ENCODE results near the gene NPIPB2.
"Not testable (repeated sequence)": the region's sequence is repeated elsewhere in the genome, so short reads cannot be mapped to it uniquely, and the experiment has no call there.

Gene NPIPB2

GRCh38 chr16:11957591-11958395, 15.9 kb upstream of the NPIPB2 start:
- DNase-seq: no peak

DNA sequence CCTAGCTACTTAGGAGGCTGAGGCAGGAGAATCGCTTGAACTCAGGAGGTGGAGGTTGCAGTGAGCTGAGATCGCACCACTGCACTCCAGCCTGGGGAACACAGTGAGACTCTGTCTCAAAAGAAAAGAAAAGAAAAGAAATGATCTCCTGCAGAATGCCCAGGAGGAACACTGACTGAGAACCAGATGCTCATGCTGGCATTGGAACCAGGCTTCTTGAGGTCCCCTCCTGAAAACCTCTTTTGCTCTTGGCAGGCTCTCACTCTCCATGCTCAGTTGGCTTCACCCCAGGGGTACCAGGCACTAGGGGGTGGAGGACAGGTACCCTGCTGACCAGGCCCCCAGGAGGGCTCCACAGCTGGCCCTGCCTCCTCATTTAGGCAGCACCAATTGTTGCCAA, 14.7 kb upstream of the NPIPB2 start:
- no peak for DNase-seq

DNA sequence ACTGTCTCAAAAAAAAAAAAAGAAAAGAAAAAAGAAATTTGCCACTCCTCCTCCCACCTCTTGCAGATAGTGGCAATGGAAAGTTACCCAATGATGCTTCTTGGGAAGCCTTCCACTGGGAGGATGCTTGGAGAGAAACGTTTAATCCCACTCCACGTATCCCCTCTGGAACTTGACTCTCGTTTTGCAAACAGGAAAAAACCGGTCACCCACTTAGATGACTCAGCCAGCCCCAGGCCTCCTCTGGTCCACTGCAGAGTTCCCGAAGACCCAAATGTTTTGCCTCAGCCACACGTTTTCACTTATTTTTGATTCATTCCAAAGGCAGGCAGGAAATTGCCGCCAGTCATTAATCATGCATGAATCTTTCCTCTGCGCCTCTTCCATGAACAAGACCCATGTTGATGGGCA, 13.9 kb upstream of the NPIPB2 start:
- no peak for DNase-seq

- not testable (repeated sequence) for DNase-seq
Measured at GRCh38 chr16:11953576-11953975, 11.7 kb upstream of the NPIPB2 start.

DNA sequence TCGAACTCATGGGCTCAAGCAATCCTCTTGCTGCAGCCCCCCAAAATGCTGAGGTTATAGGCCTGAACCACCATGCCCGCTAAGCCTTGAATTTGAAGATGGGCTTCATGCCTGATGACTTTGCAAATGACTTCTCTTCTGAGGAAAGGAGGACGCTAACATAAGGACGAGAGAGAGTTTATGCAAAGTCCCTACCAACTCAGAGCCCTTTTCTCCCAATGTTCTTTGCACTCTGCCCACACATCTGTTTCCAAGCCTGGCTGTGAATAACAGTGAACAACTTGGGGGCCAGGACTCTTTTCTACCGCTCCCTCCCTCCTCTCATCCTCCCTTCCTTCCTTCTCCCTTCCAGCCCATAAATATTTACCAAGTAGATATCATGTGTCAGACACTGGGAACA, 8.5 kb upstream of the NPIPB2 start:
- no peak for DNase-seq

GRCh38 chr16:11949527-11949926, 7.7 kb upstream of the NPIPB2 start:
- peak; percentile 35 for DNase-seq

GRCh38 chr16:11948819-11949218, 7.0 kb upstream of the NPIPB2 start:
- DNase-seq: no peak

DNA sequence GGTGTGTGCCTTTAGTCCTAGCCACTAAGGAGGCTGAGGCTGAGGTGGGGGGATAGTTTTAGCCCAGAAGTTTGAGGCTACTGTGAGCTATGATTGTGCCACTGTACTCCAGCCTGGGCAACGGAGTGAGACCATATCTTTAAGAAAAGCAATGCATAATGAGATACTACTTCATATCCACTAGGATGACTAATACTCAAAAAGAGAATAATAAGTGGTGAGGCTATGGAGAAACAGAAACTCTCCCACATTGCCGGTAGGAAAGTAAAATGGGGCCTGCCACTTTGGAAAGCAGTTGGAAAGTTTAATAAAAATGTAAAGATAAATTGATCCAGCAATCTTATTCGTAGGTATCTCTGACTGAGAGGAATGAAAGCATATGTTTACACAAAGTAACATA, 4.6 kb upstream of the NPIPB2 start:
- no peak for DNase-seq

GRCh38 chr16:11927350-11927749, 14.5 kb downstream of the NPIPB2 start:
- DNase-seq: not testable (repeated sequence)

DNA sequence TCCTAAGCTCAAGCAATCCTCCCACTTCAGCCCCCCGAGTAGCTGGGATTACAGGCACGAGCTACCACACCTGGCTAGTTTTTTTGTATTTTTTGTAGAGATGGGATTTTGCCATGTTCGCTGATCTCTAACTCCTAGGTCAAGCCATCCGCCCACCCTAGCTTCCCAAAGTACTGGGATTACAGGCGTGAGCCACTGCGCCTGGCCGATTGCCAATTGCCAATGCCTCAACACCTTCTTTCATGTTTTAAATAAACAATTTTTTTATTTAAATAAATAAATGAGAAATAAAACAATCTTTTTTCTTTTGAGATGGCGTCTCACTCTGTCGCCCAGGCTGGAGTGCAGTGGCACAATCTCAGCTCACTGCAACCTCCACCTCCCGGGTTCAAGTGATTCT, 17.8 kb downstream of the NPIPB2 start:
- DNase-seq: not testable (repeated sequence)

DNA sequence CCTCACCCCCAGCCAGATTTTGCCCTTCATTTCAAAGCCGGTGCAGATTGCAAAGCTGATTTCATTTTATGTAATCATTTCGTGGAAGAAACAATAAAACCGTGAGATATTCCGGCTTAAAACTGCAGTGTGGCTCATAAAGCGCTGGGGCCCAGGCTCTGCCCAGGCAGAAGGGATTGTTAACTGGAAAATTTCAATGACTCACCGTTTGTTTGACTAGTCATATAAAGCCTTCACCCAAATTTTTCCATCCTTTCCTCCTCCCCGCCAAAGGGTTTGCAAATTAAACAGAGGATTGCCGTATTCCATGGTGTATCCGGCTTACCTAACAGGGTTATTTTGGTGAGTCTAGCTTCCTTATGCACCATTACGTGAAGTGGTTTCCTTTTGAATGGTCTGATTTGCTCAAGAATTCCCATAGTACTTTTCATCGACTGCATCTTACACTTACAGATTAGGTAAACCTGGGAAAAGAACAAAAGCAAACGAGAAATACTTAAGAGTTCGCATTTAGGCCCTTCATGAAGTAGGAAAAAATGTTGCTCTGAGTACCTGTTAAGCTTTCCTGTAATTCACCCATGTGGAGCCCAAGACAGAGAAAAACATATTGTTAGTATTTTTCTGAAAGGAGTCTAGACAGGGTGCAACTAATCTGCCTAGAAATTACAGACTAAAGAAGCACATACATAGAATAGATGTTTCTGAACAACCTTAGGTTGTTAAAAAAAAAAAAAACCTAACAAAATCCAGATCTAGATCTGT, 25.1 kb downstream of the NPIPB2 start:
- DNase-seq: no peak

DNA sequence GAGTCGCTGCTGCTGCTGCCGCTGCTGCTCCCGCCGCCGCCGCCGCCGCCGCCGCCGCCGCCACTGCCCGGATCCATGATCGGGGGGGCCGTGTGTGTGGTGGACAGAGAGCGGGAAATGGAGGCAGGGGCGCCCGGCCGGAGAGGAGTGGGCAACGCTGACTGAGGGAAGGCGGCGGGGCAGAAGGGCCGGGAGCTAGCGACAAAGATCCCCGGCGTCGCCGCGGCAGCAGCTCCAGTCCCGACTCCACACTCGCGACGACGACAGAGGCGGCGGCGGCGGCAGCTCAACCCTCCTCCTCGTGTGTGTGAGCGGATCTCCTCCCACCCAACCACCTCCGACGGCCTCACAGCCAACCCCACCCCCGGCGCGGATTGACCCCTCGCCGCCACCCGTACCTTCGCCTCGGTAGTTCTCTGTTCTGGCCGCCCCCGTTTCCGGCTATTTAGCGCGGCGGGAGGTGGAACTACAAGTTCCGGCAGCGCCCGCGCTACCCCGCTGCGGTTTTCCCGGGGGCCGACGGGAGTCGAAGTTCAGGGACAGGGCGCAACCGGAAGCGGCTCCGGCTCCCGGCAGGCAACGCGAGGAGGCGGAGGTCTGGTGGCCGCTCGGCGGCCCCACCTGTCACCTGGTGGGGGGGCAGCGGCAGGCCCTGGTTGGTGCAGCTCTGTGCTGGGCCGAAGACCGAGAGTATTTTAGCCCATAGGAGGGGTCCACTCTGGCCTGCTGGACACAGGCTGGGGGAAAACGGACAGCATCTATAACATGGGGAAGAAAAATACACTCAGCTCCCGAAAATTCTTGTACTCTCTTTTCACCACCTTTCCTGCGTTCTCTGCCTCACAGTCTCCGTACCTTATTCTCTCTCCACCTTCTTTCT, 26.0 kb downstream of the NPIPB2 start, which contains the start of gene GSPT1:
Gene GSPT1, minus strand, starts transcription at position 313 of the 880 bp plus-strand sequence. Its CDS starts 236 bp downstream, at position 77.
- DNase-seq: peak; percentile 87

- DNase-seq: no peak
Measured at GRCh38 chr16:11915114-11915643, 26.7 kb downstream of the NPIPB2 start.

DNA sequence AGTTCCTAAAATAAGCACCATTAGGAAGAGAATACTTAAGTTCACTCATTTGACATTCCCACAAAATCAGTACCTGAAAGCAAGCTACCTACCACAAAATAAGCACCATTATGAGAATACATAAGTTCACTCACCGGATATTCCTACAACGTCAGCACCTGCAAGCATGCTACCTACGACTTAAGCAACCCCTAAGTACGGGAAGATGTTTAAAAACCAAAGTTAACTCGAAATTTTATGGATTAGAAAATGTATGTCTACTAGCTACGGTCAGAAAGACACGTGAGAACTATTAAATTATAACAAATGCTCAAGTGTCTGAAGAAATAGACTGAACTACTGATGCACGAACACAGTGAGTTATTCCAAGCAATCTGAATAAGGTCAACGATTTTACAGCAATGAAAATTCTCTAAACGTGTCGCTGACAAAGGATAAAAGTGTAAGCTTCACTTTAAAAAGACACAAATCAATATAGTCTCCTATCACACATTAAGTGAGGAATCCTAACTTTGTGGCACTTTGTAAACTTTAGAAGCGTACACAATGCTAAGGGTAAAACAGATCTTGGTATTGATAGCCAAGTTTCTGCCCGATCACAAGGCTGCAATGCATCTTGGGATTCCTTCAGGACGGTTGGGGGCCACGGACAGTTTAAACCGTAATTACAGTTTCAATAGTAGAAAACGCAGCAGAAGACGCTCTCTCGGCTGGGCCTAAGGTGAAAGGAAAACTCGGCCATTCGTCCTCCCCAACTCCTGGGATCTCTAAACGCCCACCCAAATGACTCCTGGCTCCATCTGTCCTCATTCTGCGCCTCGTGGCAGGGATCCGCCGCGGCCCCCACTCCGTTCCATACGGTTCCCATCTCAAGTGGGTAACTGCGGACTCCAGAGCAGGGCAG, 27.4 kb downstream of the NPIPB2 start:
- DNase-seq: no peak

DNA sequence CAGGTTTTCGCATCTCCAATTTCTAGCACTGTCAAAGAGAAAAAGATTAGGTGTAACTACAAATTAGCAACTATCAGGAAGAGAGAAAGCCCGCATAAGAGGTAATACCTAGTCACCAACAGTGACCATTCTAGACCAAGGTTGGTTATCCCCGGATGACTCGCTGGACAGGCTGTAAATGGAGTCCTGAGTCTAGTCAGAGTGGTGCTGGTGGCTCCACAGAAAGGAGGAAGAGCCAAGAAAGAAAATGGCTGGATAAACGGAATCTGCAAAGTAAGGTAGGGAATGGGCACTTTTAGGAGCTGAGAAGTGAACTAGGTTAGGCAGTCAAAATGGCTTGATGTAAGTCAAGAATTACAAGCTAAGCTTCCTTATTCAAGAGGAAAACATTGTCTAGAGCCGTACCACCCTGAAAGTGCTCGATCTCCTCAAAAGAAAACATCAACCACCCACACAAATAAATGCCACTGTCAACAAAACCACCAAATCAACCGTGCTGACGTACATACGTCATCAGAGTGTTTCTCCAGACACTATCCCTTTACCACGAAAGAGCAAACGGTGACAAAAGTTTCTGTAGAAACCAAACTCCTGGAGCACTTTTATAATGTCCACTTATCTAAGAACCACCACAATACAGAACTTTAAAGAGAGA, 28.3 kb downstream of the NPIPB2 start:
- DNase-seq: no peak

DNA sequence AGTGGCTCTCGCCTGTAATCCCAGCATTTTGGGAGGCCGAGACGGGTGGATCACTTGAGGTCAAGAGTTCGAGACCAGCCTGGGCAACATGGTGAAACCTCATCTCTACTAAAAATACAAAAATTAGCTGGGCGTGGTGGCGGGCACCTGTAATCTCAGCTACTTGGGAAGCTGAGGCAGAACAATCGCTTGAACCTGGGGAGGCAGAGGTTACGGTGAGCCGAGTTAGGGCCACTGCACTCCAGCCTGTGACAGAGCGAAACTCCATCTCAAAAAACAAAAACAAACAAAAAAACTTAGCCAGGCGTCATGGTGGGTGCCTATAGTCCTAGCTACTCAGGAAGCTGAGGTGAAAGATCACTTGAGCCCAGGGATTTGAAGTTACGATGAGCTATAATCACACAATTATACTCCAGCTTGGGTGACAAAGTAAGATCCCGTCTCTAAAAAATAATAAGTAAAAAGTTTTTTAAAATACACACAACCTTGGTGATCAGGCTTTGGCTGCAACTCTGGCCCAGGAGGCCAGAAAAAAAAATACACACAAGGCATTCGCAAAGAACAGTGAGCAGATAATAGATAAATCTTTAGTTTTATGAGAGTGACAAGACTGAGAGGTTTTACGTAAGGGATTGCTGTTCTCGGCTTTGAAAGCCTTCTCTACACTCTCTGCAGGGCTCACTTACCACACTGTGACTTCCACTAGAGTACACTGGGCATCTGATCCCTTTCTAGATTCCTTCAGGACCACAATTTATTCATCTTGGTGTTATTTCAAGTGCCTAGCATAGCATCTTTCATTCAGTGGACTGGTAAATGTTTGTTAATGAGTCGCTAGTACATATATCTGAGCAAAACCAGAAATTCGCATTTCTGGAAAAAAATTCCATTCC, 31.9 kb downstream of the NPIPB2 start:
- no peak for DNase-seq

DNA sequence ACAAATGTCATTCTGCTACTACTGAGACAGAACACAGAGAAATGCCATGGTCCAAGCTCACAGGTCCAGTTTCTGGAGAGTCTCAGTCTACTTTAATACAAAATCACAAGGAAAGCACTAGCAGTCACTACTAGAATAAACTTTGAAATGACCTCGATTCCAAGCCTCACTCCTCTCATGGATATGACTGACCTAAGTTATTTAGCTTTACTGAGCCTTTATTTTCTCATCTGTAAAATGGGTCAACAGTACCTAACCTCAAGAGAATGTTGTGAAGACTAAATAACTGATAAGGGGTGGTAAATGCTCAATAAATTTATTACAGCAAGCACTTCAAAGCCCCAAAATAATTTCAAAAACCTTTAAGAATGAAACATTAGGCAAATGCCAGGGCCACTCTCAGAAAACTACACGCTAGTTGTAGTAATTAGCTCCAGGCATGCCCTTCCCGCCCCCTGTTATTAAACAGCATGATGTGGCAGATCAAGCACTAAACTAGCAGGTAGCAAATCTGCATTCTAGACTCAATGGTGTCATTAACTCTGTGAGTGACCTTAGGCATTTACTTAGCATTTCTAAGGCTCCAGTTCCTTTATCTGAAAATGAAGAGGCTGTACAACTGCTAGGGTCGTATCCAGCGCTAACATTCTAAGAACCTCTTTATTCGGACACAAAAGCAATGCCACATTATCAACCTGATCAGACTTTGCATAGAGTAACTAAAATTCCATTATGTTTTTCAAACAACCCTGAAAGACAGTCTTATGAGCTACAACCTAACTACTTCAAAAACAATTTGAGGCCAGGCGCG, 34.5 kb downstream of the NPIPB2 start:
- no peak for DNase-seq

DNA sequence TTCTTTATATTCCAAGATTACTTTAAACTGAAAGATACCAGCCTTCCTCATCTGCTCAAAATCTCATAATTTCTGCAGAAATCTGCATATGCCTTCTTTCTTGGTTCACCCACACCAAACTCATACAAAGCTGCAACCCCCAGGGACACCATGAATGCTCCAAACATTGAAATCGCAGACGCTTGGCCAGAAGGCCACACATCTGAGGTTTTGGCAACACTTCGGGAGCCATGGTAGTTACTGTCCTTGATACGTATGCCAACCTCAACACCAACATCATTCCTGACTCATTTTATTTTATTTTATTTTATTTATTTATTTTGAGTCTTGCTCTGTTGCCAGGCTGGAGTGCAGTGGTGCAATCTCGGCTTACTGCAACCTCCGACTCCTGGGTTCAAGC, 37.9 kb downstream of the NPIPB2 start:
- DNase-seq: no peak

DNA sequence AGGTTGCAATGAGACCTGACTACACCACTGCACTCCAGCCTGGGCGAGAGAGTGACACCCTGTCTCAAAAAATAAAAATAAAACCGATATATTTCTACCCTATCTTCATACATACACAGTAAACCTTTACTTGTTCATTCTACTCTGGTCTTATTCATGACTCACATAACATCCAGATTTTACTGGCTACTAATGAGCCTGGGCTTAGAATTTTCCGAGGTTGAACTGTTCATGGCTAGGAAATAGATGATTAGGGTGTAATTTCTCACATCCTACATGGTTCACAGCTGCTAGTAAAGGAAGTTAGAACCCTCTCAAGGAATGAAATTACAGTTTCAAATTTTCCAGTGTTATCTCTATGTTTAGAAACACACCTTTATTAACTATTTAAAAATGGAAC, 40.8 kb downstream of the NPIPB2 start:
- no peak for DNase-seq

All from NCI-H1694 treated with DMSO at 0.1 percent for 48 hours (cell line).